ENCODE results near the gene ZNF397. TPM values are rescaled to one million over a fixed set of nuclear protein-coding genes. Genes with fewer than 3 reads are reported as not detected.
A peak's percentile ranks its signal among the peaks of the same experiment; 100 is the strongest.

Gene ZNF397
- polyA plus RNA-seq, 3 donors = 3.6 to 6.6 (median 3.6) TPM

DNA sequence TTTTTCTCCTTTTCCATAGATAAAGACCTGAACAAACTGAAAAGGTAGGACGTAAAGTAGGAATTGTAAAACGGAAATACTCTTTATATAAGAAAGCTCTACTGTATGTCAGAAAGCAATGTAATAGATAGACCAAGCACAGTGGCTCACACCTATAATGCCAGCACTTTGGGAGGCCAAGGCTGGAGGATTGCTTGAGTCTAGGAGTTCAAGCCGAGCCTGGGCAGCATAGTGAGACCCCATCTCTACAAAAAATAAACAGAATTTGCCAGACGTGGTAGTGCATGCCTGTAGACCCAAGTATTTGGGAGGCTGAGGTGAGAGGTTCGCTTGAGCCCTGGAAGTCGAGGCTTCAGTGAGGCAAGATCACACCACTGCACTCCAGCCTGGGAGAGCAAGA is 7.6 kb downstream of the ZNF397 start:
- Histone ChIP-seq H3K79me2 (ENCODE audit: insufficient read depth, low read length) (no peaks in the 10 kb centered on the region), H3K27ac (ENCODE audit: low read depth in 1 of 2, low read length in 2 of 2) (peak overlapping the region in 1 of 2 donors; percentile 78), H3K4me2 (replicated peaks; ENCODE audit: extremely low read depth, low read length, poor library complexity, severe bottlenecking) (no peak overlapping the region), H3K36me3 (replicated peaks in 1 of 2; ENCODE audit: control insufficient read depth in 1 of 2, insufficient read depth in 2 of 2, low read length in 2 of 2) (peaks cover 26 to 79% of the 10 kb centered on the region in 2 donors), H4K20me1 (ENCODE audit: insufficient read depth, low read length) (no peaks in the 10 kb centered on the region), H3K4me3 (replicated peaks in 1 of 3; ENCODE audit: low read depth in 2 of 3, low read length in 3 of 3) (no peak overlapping the region), H3K9ac (ENCODE audit: insufficient read depth, low read length, poor library complexity, severe bottlenecking) (no peak overlapping the region), H3K4me1 (ENCODE audit: control insufficient read depth in 1 of 2, insufficient read depth in 2 of 2, low read length in 2 of 2) (peaks cover 22 to 25% of the 10 kb centered on the region in 2 donors), H3K9me3 (replicated peaks in 1 of 2; ENCODE audit: control insufficient read depth in 1 of 2, insufficient read depth in 1 of 2, low read length in 2 of 2) (peaks cover 31 to 70% of the 10 kb centered on the region in 2 donors), H3K27me3 (ENCODE audit: control insufficient read depth in 2 of 2, insufficient read depth in 2 of 2, low read length in 2 of 2) (no peaks in the 10 kb centered on the region), H2AFZ (ENCODE audit: insufficient read depth, low read depth, low read length, poor library complexity, severe bottlenecking) (no peak overlapping the region)
- TF ChIP-seq, protein P1, sequence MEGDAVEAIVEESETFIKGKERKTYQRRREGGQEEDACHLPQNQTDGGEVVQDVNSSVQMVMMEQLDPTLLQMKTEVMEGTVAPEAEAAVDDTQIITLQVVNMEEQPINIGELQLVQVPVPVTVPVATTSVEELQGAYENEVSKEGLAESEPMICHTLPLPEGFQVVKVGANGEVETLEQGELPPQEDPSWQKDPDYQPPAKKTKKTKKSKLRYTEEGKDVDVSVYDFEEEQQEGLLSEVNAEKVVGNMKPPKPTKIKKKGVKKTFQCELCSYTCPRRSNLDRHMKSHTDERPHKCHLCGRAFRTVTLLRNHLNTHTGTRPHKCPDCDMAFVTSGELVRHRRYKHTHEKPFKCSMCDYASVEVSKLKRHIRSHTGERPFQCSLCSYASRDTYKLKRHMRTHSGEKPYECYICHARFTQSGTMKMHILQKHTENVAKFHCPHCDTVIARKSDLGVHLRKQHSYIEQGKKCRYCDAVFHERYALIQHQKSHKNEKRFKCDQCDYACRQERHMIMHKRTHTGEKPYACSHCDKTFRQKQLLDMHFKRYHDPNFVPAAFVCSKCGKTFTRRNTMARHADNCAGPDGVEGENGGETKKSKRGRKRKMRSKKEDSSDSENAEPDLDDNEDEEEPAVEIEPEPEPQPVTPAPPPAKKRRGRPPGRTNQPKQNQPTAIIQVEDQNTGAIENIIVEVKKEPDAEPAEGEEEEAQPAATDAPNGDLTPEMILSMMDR (IDR thresholded peaks at IDR 0.05) = no peak
- no peak for DNase-seq
- Mint-ChIP-seq H3K4me1 (peaks cover 20% of the 10 kb centered on the region), H3K9me3 (peaks cover 51 to 82% (median 65%) of the 10 kb centered on the region in 7 donors), H3K27ac (peak overlapping the region in 6 of 7 donors; percentile 83 to 96 (median 94)), H3K36me3 (peaks cover 56 to 73% of the 10 kb centered on the region in 2 donors), H3K4me3 (no peak overlapping the region), H3K27me3 (ENCODE audit: low read depth in 3 of 3) (no peaks in the 10 kb centered on the region)
- intact Hi-C loops (cut with micrococcal nuclease) = loop anchor here (10.0 kb wide), 4 partner anchors 126 to 726 kb away; partner anchors contain the start of genes INO80C (in 1 of the 2), RMP24 (in 1 of the 2) and ZNF396 (in 1 of the 2)
- 100% methylated on average over 2 of the region's 6 CpGs for WGBS (ENCODE audit: insufficient coverage)

DNA sequence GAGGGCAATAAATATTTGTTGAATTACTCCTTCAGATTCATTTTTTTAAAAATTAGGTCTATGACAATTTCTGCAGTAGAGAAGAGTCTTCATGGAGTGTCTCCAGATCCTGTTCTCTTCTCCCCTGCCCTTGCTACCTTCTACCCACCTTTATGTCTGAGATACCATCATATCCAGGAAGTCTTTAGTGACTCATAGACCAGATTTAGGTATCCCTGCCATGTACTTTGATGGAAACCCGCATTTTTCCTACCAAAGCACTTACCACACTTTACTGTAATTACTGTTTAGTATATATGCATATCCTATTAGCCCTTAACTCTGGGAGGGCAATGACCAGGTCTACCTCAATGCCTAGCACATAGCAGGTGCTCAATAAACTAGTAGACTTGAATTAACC is 11.6 kb downstream of the ZNF397 start:
- DNase-seq = no peak
- H3K9ac ChIP-seq (ENCODE audit: insufficient read depth, low read length, poor library complexity, severe bottlenecking) = no peak overlapping the region
- peaks cover 36 to 46% of the 10 kb centered on the region in 2 donors for H3K9me3 ChIP-seq (replicated peaks in 1 of 2; ENCODE audit: control insufficient read depth in 1 of 2, insufficient read depth in 1 of 2, low read length in 2 of 2)
- peaks cover 11% of the 10 kb centered on the region in 2 donors for H3K4me1 ChIP-seq (ENCODE audit: control insufficient read depth in 1 of 2, insufficient read depth in 2 of 2, low read length in 2 of 2)
- no peaks in the 10 kb centered on the region for H4K20me1 ChIP-seq (ENCODE audit: insufficient read depth, low read length)
- H3K79me2 ChIP-seq (ENCODE audit: insufficient read depth, low read length) = no peaks in the 10 kb centered on the region
- no peak overlapping the region for H3K4me3 ChIP-seq (replicated peaks in 1 of 3; ENCODE audit: low read depth in 2 of 3, low read length in 3 of 3)
- Mint-ChIP-seq H3K27ac (no peak overlapping the region), H3K36me3 (peaks cover 31 to 59% of the 10 kb centered on the region in 2 donors), H3K27me3 (ENCODE audit: low read depth in 3 of 3) (peaks cover 0 to 3% (median 2%) of the 10 kb centered on the region in 3 donors), H3K9me3 (peaks cover 46 to 68% (median 56%) of the 10 kb centered on the region in 7 donors), H3K4me1 (peaks cover 8% of the 10 kb centered on the region), H3K4me3 (no peak overlapping the region)
- intact Hi-C loops (cut with micrococcal nuclease) = no loop called here
- peaks cover 0 to 52% of the 10 kb centered on the region in 2 donors for H3K36me3 ChIP-seq (replicated peaks in 1 of 2; ENCODE audit: control insufficient read depth in 1 of 2, insufficient read depth in 2 of 2, low read length in 2 of 2)
- no peaks in the 10 kb centered on the region for H3K27me3 ChIP-seq (ENCODE audit: control insufficient read depth in 2 of 2, insufficient read depth in 2 of 2, low read length in 2 of 2)
- no peak overlapping the region for H2AFZ ChIP-seq (ENCODE audit: insufficient read depth, low read depth, low read length, poor library complexity, severe bottlenecking)
- H3K4me2 ChIP-seq (replicated peaks; ENCODE audit: extremely low read depth, low read length, poor library complexity, severe bottlenecking) = no peak overlapping the region
- TF ChIP-seq, protein P1 (IDR thresholded peaks at IDR 0.05) = no peak
- no CpG with 5 or more reads among the region's 1 CpG for WGBS (ENCODE audit: insufficient coverage)
- no peak overlapping the region for H3K27ac ChIP-seq (ENCODE audit: low read depth in 1 of 2, low read length in 2 of 2)
